ENCODE measurements around the gene OR10A2. TPM values are rescaled to one million over a fixed set of nuclear protein-coding genes. Genes with fewer than 3 reads are reported as not detected.

Gene OR10A2
- total RNA-seq, 1 experiment from 2014 or later = not detected

GRCh38 chr11:6864438-6864837, 1.6 kb downstream of the OR10A2 start:
- Histone ChIP-seq H3K27ac (ENCODE audit: insufficient read length, low read depth, low read length) (no peak overlapping the region), H2BK120ac (ENCODE audit: low read depth, low read length, poor library complexity, severe bottlenecking) (no peak overlapping the region), H3K4ac (ENCODE audit: low read depth, low read length) (no peak overlapping the region), H4K91ac (ENCODE audit: insufficient read length, low read depth, low read length) (no peak overlapping the region), H2AFZ (ENCODE audit: low read length) (no peak overlapping the region), H2BK12ac (ENCODE audit: insufficient read length, low read depth, low read length) (no peak overlapping the region), H3K4me1 (ENCODE audit: insufficient read depth, low read length) (no peaks in the 10 kb centered on the region), H3K4me2 (ENCODE audit: insufficient read depth, insufficient read length, low read length) (no peak overlapping the region), H4K20me1 (ENCODE audit: control insufficient read depth, insufficient read depth, insufficient read length) (no peaks in the 10 kb centered on the region), H3K56ac (ENCODE audit: insufficient read length, low read depth, low read length) (no peak overlapping the region), H3K23me2 (ENCODE audit: insufficient read length, low read depth, low read length, poor library complexity, severe bottlenecking) (no peaks in the 10 kb centered on the region), H3T11ph (ENCODE audit: low read length) (no peak overlapping the region), H2BK15ac (ENCODE audit: low read depth, low read length) (no peak overlapping the region), H3K79me1 (ENCODE audit: insufficient read depth, low read depth, low read length, poor library complexity, severe bottlenecking) (no peaks in the 10 kb centered on the region), H2AK5ac (ENCODE audit: insufficient read length, low read length) (no peak overlapping the region), H2BK20ac (ENCODE audit: low read depth, low read length, poor library complexity, severe bottlenecking) (no peak overlapping the region), H3K9ac (ENCODE audit: extremely low read depth, insufficient read length, low read length) (no peak overlapping the region), H4K5ac (ENCODE audit: insufficient read length, low read depth, low read length) (no peak overlapping the region), H3K9me3 (ENCODE audit: control insufficient read depth, low read depth, low read length) (no peaks in the 10 kb centered on the region), H3K79me2 (ENCODE audit: insufficient read depth, low read length) (no peaks in the 10 kb centered on the region), H3K14ac (ENCODE audit: insufficient read depth, low read length) (no peak overlapping the region), H2BK5ac (ENCODE audit: insufficient read length, low read length) (no peak overlapping the region), H3K18ac (ENCODE audit: insufficient read length, low read depth, low read length) (no peak overlapping the region), H3K27me3 (ENCODE audit: insufficient read depth, low read length) (no peaks in the 10 kb centered on the region), H3K23ac (ENCODE audit: insufficient read length, low read depth, low read length) (no peak overlapping the region), H4K8ac (replicated peaks; ENCODE audit: insufficient read length, low read depth, low read length) (no peak overlapping the region)
- no peaks in the 10 kb centered on the region; the same call in 1 of the 2 replicates for H3K27me3 Mint-ChIP-seq (ENCODE audit: low read depth)
- no peak overlapping the region for H3K27ac Mint-ChIP-seq
- no peak for TF ChIP-seq CTCF (conservative IDR thresholded peaks at IDR 0.05)
- no peak for DNase-seq
- H3K9me3 Mint-ChIP-seq = peaks cover 6 to 10% of the 10 kb centered on the region in 2 experiments
- peaks cover 0 to 11% (median 10%) of the 10 kb centered on the region in 3 experiments; a peak in 6 of 7 replicates for H3K36me3 Mint-ChIP-seq (ENCODE audit: insufficient read depth in 1 of 3, low read depth in 3 of 3)
- H3K4me3 Mint-ChIP-seq = no peak overlapping the region
- no CpG with 5 or more reads among the region's 1 CpG for WGBS (ENCODE audit: extremely low coverage, insufficient read length, low lambda C conversion rate)
- H3K4me1 Mint-ChIP-seq = peaks cover 4 to 5% of the 10 kb centered on the region in 2 experiments
